Testis (tissue), 2 donors: ENCODE results near the gene ELFN1.

ENCODE experiments used
- CTCF ChIP-seq, 3 experiments: fragments of 450-650 bp in 2 of 3; fragments of 200-600 bp in 1 of 3; sonication (generic) in 1 of 3; IDR thresholded peaks; one replicate each; pipeline ENCODE4 v1.5.1; 2016 to 2019; ENCODE audit warnings: antibody characterized with exemption in 3 of 3, mild to moderate bottlenecking in 2 of 3, moderate library complexity in 1 of 3
- POLR2A ChIP-seq: fragments of 450-650 bp; IDR thresholded peaks from one replicate; pipeline ENCODE4 v1.6.1; 2017; ENCODE audit warnings: antibody characterized with exemption, mild to moderate bottlenecking, moderate library complexity

GRCh38 chr7:1749864-1750466, 79.9 kb downstream of the ELFN1 start:
- TF ChIP-seq CTCF (IDR thresholded peaks at IDR 0.05) (no peak), POLR2A (no peak)
